Stimulated activated CD4-positive, alpha-beta T cell treated with anti-CD3 and anti-CD28 coated beads, TNF-alpha, amount 100 ng/mL, for 4 hours (primary cell): ENCODE data around the gene MSRB1.
"Not testable (repeated sequence)": the region's sequence is repeated elsewhere in the genome, so short reads cannot be mapped to it uniquely, and the experiment has no call there.

Experiments
- DNase-seq, 3 experiments: peaks; one replicate each; pipeline ENCODE4 v3.0.0-alpha.2; 2020; ENCODE audit warnings: low read depth in 3 of 3

Gene MSRB1

DNA sequence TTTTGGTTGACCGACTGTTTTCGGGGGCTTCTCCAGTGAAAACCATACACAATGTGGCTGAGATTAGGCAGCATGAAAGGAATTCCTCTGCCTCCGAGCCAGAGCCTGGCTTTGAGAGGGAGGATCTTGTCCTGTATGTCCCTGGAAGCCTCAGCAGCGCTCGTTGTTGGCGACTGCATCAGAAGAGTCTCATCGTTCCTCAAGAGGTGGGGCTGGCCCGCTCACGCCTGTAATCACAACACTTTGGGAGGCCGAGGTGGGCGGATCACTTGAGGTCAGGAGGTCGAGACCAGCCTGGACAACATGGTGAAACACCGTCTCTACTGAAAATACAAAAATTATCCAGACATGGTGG lies 39.8 kb downstream of the MSRB1 start:
- DNase-seq = no peak

DNA sequence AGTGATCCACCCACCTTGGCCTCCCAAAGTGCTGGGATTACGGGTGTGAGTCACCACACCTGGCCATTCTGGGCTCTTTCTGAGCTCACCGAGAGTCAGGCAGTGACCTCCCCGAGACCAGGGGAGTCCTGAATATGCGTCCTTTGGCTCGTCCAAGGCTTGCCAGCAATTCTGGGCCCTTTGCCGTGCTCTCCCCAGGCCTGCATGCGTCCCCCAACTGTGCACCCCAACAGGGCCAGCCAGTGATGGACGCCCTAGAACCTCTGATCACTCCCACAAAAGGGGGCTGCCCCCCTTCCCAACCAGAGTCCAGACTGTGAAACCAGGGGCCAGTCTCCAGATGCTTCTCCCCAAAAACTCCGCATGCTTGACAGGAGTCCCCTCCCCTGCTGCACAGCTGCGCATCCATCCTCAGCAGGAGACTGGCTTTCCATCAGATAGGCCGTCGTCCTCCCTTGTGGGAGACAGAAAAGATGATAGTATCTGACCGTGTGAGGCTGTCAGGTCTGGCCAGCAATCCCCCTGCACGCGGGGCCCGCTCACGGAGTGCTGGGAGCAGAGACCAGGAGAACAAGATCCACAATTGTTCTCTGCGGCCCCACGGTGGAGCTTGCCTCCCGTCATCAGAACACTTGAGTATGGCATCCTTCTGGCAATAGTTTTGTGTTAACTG lies 40.3 kb downstream of the MSRB1 start:
- DNase-seq = no peak

DNA sequence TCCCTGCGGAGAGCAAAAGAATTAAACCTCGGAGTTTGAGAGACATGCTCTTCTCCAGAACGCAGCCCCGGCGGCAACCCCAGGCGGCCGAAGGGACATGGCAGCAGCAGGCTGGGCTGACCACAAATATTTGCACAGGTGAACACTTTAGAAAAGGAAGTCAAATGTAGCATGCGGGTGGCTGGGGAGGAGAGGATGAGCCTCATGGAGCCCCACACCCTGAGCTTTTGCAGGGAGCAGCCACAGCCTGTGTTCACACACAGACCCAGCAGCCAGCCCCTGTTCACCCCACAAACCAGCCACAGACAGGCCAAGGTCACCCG lies 42.6 kb downstream of the MSRB1 start:
- no peak for DNase-seq

DNA sequence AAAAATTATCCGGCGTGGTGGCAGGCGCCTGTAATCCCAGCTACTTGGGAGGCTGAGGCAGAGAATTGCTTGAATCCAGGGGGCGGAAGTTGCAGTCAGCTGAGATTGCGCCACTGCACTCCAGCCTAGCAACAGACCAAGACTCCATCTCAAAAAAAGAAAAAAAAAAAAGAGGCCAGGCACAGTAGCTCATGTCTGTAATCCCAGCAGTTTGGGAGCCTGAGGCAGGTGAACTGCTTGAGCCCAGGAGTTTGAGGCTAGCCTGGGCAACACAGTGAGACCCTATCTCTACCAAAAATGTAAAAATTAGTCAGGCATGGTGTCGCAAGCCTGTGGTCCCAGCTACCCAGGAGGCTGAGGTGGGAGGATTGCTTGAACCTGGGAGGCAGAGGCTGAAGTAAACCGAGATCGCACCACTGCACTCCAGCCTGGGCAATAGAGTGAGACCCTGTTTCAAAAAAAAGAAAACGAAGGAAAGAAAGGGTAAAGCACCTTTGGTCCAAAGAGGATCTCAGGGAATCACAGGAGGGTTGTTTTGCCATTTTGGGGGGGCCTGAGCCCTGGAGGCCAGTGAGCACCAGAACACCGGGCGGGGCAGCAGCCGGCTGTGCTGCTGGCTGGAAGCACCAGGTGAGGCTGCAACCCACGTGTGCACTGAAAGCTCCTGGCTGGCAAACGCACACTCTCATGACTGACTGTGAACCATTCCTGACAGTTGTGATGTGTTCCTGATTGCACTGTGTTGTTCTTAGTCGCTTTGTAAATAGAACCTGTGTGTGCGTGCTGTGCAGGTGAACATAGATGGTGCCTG lies 43.2 kb downstream of the MSRB1 start:
- DNase-seq = no peak

DNA sequence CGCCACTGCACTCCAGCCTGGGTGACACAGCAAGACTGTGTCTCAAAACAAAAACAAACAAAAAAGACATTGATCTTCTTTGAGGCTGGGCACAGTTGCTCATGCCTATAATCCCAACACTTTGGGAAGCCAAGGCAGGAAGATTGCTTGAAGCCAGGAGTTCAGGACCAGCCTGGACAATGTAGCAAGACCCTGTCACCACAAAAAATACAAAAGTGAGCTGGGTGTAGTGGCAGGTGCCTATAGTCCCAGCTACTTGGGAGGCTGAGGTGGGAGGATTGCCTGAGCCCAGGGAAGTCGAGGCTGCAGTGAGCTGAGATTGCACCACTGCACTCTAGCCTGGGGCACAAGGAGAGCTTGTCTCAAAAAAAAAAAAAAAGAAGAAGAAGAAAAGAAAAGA lies 45.3 kb downstream of the MSRB1 start:
- not testable (repeated sequence) for DNase-seq

DNA sequence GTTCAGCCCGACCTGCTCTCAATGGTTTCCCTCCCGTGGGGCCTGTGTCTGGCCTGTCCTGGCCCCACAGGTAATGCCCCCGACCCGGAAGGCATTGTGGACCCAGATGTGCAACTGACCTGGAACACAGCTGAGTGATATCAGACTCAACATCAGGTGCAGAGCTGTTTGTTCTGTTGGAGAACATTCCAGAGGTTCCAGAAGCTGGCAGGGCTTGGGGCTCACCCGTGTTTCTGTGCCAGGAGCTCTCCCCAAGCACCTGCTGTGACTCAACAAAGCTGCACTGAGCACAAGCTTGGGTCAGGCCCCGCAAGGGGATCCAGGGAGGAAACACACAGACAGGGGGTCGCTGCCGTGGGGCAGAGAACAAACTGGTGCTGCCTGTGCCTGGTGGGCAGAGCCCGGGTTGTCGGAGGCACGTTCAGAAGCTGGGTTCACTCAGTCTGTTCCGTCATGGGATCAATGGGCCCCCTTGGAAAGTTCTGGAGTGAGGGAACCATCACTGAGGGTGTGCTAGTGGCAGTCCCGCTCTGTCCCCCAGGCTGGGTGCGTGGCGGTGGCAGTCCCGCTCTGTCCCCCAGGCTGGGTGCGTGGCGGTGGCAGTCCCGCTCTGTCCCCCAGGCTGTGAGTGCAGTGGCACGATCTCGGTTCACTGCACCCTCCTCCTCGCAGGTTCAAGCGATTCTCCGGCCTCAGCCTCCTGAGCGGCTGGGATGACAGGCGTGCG lies 46.9 kb downstream of the MSRB1 start:
- no peak for DNase-seq

DNA sequence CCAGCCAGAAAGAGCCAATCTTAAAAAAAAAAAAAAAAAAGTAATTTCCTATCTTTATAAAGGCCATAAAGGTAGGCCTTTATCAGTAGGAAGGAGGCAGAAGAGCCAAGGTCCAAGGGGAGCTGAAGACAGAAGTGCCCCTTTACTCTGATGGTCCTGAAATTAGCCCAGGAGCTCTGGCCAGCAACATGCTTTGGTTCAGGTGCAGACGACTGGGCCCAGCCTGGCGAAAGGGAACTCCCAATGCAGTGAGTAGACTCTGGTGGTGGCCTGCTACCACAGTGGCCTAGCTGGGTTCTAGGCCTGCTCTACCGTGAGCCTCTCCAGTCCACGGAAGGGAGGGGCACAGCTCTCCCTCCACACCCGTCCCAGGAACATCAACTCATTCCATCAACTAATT lies 47.9 kb downstream of the MSRB1 start:
- DNase-seq = no peak

DNA sequence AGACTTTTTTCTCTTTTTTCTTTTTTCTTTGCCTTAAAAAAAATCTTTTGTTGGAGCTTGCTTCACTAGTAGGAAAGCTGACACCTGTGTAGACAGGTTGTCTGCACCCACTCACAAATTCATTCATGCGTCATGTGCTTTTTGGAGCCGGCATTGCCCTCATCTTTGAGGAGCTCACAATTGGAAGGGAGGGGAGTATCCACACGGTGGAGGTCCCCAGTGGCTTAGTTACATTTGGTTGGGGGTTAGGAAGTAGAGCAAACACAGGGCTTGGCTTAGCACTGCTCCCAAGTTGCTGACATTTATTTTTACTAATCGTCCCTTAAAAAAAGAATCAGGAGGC lies 52.3 kb downstream of the MSRB1 start:
- DNase-seq = no peak

DNA sequence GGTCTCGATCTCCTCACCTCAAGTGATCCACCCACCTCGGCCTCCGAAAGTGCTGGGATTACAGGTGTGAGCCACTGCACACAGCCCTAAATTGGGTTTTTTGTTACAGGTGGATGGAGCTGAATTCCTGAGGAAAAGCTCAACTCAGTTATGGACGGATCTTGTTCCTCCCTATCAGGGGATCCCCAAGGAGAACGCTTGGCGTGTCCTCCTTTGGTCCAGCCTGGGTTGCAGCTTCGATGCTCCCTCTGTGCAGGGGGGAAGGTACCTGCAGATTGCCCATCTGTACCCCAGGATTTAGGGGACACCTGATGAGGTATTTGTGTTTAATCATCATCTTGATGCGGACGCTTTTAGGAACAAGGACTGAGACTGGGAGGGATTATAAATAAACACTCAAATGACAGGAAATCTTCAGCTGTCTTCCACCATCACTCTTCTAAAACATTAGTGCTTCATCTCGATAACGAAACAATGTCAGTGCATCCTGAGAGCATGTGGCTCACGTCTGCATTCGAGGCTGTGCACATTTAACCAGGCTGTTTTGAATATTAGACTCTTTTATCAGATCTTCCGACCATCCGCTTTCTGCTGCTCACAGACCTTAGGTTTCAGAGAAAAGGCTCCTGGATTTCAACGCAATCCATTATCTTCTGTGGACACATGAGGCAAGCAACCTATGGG lies 52.8 kb downstream of the MSRB1 start:
- DNase-seq = no peak
